Activated T-cell treated with anti-CD3 and anti-CD28 coated beads, Interleukin-2, amount 50 U/mL, for 72 hours (primary cell): ENCODE results near the gene GPSM3. TPM values are rescaled to one million over a fixed set of nuclear protein-coding genes. Genes with fewer than 3 reads are reported as not detected.
"Not testable (repeated sequence)": the region's sequence is repeated elsewhere in the genome, so short reads cannot be mapped to it uniquely, and the experiment has no call there.

Experiments
- ATAC-seq, 2 donors: fragments of 150-1000 bp; cut with Tn5 transposase; replicated peaks in 1 of 2; 2 replicates each; pipeline ENCODE4 v1.10.0; 2021; ENCODE audit warnings: moderate library complexity in 2 of 2, mild to moderate bottlenecking in 1 of 2
- DNase-seq, 2 donors: peaks; one replicate each; pipeline ENCODE4 v3.0.0; 2021 to 2022; ENCODE audit warnings: mixed read lengths in 1 of 2
- H3K27ac Mint-ChIP-seq: one replicate; pipeline ENCODE4 v1.8.0; 2022; ENCODE audit warnings: mild to moderate bottlenecking, moderate library complexity, mixed read lengths
- H3K27me3 Mint-ChIP-seq: one replicate; pipeline ENCODE4 v1.8.0; 2022; ENCODE audit warnings: low read depth, mixed read lengths
- H3K36me3 Mint-ChIP-seq, 2 donors: one replicate each; pipeline ENCODE4 v1.8.0; 2022; ENCODE audit warnings: mixed read lengths in 2 of 2, mild to moderate bottlenecking in 1 of 2; ENCODE audit not compliant: insufficient read depth in 2 of 2
- H3K4me1 Mint-ChIP-seq: one replicate; pipeline ENCODE4 v1.8.0; 2022; ENCODE audit warnings: low read depth, mixed read lengths
- H3K4me3 Mint-ChIP-seq, 2 donors: one replicate each; pipeline ENCODE4 v1.8.0; 2022; ENCODE audit warnings: mild to moderate bottlenecking in 2 of 2, mixed read lengths in 2 of 2, moderate library complexity in 2 of 2
- H3K9me3 Mint-ChIP-seq, 2 donors: one replicate each; pipeline ENCODE4 v1.8.0; 2022; ENCODE audit warnings: mixed read lengths in 2 of 2
- total RNA-seq, 2 donors: library from RNA; stranded (reverse); gene quantifications; one replicate each; pipeline ENCODE4 v1.2.3, GENCODE V29; 2022

The GPSM3 gene
- total RNA-seq, 2 donors from 2014 or later = 192 to 213 TPM

GRCh38 chr6:32189069-32189741 lies 3.2 kb downstream of the GPSM3 start:
- H3K27me3 Mint-ChIP-seq = no peaks in the 10 kb centered on the region
- H3K9me3 Mint-ChIP-seq = no peaks in the 10 kb centered on the region
- no peak for ATAC-seq
- DNase-seq = no peak
- H3K27ac Mint-ChIP-seq = peak overlapping the region; percentile 87
- H3K4me3 Mint-ChIP-seq = peak overlapping the region; percentile 89 to 92
- H3K36me3 Mint-ChIP-seq = peaks cover 22 to 25% of the 10 kb centered on the region in 2 donors
- peaks cover 71% of the 10 kb centered on the region for H3K4me1 Mint-ChIP-seq

GRCh38 chr6:32188381-32189068 lies 3.9 kb downstream of the GPSM3 start:
- Mint-ChIP-seq H3K4me1 (peaks cover 64% of the 10 kb centered on the region), H3K4me3 (peak overlapping the region; percentile 89 to 92)
- DNase-seq = no peak

GRCh38 chr6:32187725-32188380 lies 4.6 kb downstream of the GPSM3 start:
- Mint-ChIP-seq H3K27ac (peak overlapping the region; percentile 87), H3K4me3 (peak overlapping the region; percentile 89 to 92), H3K36me3 (peaks cover 22 to 25% of the 10 kb centered on the region in 2 donors), H3K4me1 (peaks cover 58% of the 10 kb centered on the region)
- H3K9me3 Mint-ChIP-seq, H3K27me3 Mint-ChIP-seq, ATAC-seq, DNase-seq: not testable (repeated sequence)

More at GRCh38 chr6:32188381-32189068, 3.9 kb downstream of the GPSM3 start:
- no peaks in the 10 kb centered on the region for H3K9me3 Mint-ChIP-seq
- H3K27me3 Mint-ChIP-seq = no peaks in the 10 kb centered on the region
- peaks cover 22 to 25% of the 10 kb centered on the region in 2 donors for H3K36me3 Mint-ChIP-seq
- H3K27ac Mint-ChIP-seq = peak overlapping the region; percentile 87
- ATAC-seq = no peak

- Mint-ChIP-seq H3K27ac (peak overlapping the region; percentile 99), H3K27me3 (no peaks in the 10 kb centered on the region), H3K36me3 (peaks cover 22 to 25% of the 10 kb centered on the region in 2 donors), H3K4me3 (peak overlapping the region; percentile 89 to 92), H3K9me3 (no peaks in the 10 kb centered on the region), H3K4me1 (peaks cover 54% of the 10 kb centered on the region)
- no peak for DNase-seq
- no peak for ATAC-seq
Measured at GRCh38 chr6:32187009-32187709, 5.3 kb downstream of the GPSM3 start.

GRCh38 chr6:32186151-32186840 lies 6.1 kb downstream of the GPSM3 start:
- ATAC-seq = peak in 1 of 2 donors; percentile 5
- peaks cover 50% of the 10 kb centered on the region for H3K4me1 Mint-ChIP-seq
- DNase-seq, H3K9me3 Mint-ChIP-seq, H3K27me3 Mint-ChIP-seq: not testable (repeated sequence)
- H3K4me3 Mint-ChIP-seq = peak overlapping the region; percentile 71 to 85
- H3K27ac Mint-ChIP-seq = peak overlapping the region; percentile 99
- peaks cover 20 to 24% of the 10 kb centered on the region in 2 donors for H3K36me3 Mint-ChIP-seq

- Mint-ChIP-seq H3K4me1 (peaks cover 53% of the 10 kb centered on the region), H3K27ac (peak overlapping the region; percentile 99), H3K36me3 (peaks cover 17 to 26% of the 10 kb centered on the region in 2 donors), H3K4me3 (peak overlapping the region; percentile 59 to 85)
- peak; percentile 49 to 59 for DNase-seq
- ATAC-seq = peak; percentile 70 to 78
- not testable (repeated sequence) for H3K27me3 Mint-ChIP-seq, H3K9me3 Mint-ChIP-seq
Measured at GRCh38 chr6:32185681-32186131, 6.7 kb downstream of the GPSM3 start.

GRCh38 chr6:32184084-32184640 lies 8.3 kb downstream of the GPSM3 start, which contains the start of gene AGER:
Gene AGER (minus strand): TSS chr6:32184253. CDS start chr6:32184222, 31 bp downstream.
- peaks cover 17 to 24% of the 10 kb centered on the region in 2 donors for H3K36me3 Mint-ChIP-seq
- H3K9me3 Mint-ChIP-seq = no peaks in the 10 kb centered on the region
- H3K4me1 Mint-ChIP-seq = peaks cover 65% of the 10 kb centered on the region
- no peaks in the 10 kb centered on the region for H3K27me3 Mint-ChIP-seq
- ATAC-seq = no peak
- DNase-seq = no peak
- H3K27ac Mint-ChIP-seq = peak within 1 kb of the TSS; percentile 99
- no peak within 1 kb of the TSS for H3K4me3 Mint-ChIP-seq

GRCh38 chr6:32183483-32184083 lies 8.9 kb downstream of the GPSM3 start:
- no peak overlapping the region for H3K4me3 Mint-ChIP-seq
- peaks cover 19 to 26% of the 10 kb centered on the region in 2 donors for H3K36me3 Mint-ChIP-seq
- DNase-seq = no peak
- no peaks in the 10 kb centered on the region for H3K27me3 Mint-ChIP-seq
- H3K4me1 Mint-ChIP-seq = peaks cover 65% of the 10 kb centered on the region
- peak overlapping the region; percentile 45 for H3K27ac Mint-ChIP-seq
- ATAC-seq = no peak
- H3K9me3 Mint-ChIP-seq = no peaks in the 10 kb centered on the region

GRCh38 chr6:32183030-32183429 lies 9.4 kb downstream of the GPSM3 start:
- Mint-ChIP-seq H3K27me3 (no peaks in the 10 kb centered on the region), H3K36me3 (peaks cover 21 to 26% of the 10 kb centered on the region in 2 donors), H3K4me3 (no peak overlapping the region), H3K4me1 (peaks cover 65% of the 10 kb centered on the region), H3K27ac (peak overlapping the region; percentile 45), H3K9me3 (no peaks in the 10 kb centered on the region)
- no peak for ATAC-seq
- no peak for DNase-seq

GRCh38 chr6:32182555-32182981 lies 9.9 kb downstream of the GPSM3 start:
- Mint-ChIP-seq H3K27ac (peak overlapping the region; percentile 14), H3K4me1 (peaks cover 63% of the 10 kb centered on the region), H3K4me3 (no peak overlapping the region), H3K9me3 (no peaks in the 10 kb centered on the region), H3K27me3 (no peaks in the 10 kb centered on the region), H3K36me3 (peaks cover 19 to 26% of the 10 kb centered on the region in 2 donors)
- DNase-seq (no peak), ATAC-seq (no peak)

GRCh38 chr6:32181915-32182529 lies 10.4 kb downstream of the GPSM3 start:
- ATAC-seq = no peak
- Mint-ChIP-seq H3K4me3 (no peak overlapping the region), H3K36me3 (peaks cover 15 to 23% of the 10 kb centered on the region in 2 donors), H3K27ac (no peak overlapping the region), H3K4me1 (peaks cover 63% of the 10 kb centered on the region), H3K9me3 (no peaks in the 10 kb centered on the region), H3K27me3 (no peaks in the 10 kb centered on the region)
- no peak for DNase-seq
